HG03354 (cell line): ENCODE results near the gene KAZN.

Experiments
- ATAC-seq: cut with Tn5 transposase; IDR thresholded peaks from one replicate; pipeline ENCODE4 v1.9.1; 2021; ENCODE audit warnings: mild to moderate bottlenecking; ENCODE audit not compliant: unreplicated experiment, poor library complexity, severe bottlenecking

KAZN gene

DNA sequence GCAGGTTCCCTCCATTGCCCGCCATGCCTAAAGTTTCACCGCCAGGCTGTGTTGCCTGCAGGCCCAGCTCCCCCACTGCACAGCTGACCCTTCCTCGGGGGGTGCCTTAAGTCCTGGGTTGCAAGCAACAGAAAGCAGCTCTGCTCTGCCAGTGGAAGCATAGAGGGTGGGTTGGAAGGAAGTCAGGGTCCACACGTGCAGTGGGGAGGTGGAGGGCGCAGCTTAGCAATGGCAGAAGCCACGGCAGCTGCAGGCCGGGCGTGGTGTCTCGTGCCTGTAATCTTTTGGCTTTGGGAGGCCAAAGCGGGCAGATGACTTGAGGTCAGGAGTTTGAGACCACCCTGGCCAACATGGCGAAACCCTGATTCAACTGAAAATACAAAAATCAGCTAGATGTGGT lies 448.8 kb downstream of the KAZN start:
- ATAC-seq = no peak

GRCh38 chr1:15048437-15048980 lies 450.0 kb downstream of the KAZN start:
- ATAC-seq = no peak

- no peak for ATAC-seq
Measured at GRCh38 chr1:15049067-15049466, 450.6 kb downstream of the KAZN start.

DNA sequence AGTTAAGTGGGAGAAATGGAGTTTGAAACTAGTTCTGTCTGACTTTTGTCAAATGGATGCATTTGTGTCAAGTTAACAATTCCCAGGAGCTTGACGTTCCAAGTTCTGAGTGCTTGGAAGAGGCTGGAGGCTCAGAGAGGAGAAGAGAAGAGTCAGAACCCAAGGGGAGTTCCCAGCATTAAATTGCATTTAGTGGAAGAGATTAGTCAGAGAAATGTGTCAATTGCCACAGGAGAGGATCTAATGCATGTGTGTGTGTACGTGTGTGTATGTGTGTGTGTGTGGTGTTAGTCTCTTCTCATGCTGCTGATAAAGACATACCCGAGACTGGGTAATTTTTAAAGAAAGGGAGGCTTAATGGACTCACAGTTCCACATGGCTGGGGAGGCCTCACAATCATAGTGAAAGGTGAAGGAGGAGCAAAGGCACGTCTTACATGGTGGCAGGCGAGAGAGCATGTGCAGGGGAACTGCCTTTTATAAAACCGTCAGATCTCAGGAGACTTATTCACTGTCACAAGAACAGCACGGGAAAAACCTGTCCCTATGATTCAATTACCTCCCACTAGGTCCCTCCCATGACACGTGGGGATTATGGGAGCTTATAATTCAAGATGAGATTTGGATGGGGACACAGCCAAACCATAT lies 453.5 kb downstream of the KAZN start:
- ATAC-seq = no peak

DNA sequence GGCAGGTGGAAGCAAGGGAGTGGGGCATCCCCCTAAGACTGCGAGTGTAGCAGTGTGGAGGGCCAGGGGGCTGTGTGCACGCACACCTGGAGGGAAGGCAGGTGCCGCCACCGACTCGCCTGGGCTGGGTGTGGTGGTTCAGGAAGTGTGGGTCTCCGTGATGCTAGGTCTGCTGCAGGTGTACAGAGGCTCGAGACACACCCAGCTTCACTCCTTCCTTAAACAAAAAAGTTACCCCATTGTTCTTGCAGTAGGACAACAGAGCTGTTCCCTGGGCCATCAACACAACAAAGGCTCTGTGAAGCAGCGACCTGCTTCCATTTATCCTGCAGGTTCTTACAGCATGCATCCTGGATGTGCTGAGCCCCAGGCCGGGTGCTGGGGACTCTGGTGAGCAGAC lies 454.7 kb downstream of the KAZN start:
- no peak for ATAC-seq

DNA sequence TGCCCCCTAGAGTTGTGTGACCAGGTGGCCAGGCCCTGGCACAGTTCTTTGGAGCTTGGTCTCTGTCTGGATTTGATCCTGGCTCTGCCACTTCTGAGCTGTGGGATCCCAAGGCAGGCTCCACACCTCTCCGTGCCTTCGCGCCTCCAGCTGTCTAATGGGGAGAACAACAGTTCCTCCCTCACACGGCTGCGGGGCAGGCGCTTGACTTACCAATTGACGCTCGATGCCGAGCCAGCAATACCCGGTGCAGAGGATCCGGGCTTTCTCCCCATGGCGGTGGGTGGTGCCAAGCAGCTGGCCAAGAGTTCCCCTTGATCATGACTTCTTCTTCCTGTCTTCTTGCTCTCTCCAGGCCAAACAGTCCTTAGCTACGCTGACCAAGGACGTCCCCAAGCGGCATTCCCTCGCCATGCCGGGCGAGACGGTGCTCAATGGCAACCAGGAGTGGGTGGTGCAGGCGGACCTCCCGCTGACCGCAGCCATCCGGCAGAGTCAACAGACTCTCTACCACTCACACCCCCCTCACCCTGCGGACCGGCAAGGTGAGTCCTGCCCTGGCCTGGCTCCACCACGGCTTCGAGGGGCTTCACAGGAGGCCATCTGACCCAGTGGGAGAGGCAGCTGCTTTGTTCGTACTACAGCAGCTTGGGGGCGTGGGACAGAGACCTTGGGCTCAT lies 457.4 kb downstream of the KAZN start:
- ATAC-seq = no peak

DNA sequence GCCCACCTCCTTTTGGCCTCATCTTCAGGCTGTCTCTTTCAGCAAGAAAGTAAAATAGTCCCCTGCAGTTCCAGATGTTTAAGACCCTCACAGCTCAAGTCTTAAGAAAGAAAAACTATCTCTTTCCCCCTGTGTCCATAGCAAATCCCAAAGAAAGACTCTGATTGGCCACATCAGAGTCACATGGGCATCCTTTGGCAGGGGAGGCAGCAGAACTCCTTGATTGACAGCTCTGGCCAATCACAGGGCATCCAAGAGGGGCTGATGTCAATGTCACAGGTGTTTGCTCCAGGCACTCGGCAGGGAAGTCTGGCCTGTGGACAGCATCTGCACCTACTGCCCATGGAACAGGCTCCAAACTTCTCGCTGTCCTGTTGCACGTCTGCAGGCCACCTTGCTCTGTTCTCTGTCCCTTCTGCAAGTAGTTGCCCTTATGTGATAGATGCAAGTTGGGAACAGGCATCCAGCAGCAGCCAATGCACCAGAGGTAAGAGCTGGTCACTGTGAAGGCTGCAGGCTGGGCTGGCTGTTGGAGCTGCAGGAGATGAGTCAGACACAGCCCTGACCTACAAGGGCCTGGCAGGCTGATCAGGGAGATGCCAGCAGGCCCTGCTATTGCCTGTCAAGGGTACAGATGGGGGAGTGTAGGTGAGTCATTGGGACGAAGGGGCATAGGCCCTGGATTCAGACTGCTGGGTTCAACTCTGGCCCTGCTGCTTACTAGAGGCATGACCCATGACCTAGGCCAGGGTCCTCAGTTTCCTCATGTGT lies 458.2 kb downstream of the KAZN start:
- no peak for ATAC-seq

DNA sequence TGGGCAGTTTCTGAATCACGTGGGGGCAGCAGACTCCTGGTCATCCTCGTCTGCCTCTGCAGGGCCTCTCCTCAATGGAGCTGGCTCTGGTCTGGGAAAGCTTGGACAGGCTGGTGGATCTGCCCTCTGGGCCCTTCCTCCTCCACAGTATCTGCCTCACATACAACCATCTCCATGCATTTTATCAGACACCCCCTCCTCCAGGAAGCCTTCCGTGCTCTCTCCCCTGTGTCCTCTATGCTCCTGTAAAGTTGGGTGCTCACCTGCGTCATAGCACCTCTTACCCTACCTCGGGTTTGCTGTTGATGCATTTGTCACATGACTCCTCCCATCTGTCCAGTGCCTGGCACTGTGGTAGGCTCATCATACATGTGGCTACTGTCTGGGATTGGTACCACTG lies 459.3 kb downstream of the KAZN start:
- no peak for ATAC-seq

GRCh38 chr1:15058261-15058660 lies 459.8 kb downstream of the KAZN start:
- no peak for ATAC-seq

DNA sequence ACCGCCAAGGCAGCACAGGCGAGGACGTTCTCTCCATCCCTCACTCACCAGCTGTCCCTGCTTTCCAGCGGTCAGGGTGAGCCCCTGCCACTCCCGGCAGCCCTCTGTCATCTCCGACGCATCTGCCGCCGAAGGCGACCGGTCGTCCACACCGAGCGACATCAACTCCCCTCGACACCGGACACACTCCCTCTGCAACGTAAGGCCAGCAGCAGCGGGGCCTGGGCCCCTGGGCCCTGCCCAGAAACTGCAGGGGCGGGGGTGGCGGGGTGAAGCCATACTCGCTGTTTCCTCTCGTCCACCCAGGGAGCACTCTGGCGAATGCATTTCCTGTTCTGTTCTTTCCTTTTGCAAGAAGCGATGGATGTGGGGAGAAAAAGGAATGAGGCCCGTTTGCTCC lies 461.6 kb downstream of the KAZN start:
- no peak for ATAC-seq

DNA sequence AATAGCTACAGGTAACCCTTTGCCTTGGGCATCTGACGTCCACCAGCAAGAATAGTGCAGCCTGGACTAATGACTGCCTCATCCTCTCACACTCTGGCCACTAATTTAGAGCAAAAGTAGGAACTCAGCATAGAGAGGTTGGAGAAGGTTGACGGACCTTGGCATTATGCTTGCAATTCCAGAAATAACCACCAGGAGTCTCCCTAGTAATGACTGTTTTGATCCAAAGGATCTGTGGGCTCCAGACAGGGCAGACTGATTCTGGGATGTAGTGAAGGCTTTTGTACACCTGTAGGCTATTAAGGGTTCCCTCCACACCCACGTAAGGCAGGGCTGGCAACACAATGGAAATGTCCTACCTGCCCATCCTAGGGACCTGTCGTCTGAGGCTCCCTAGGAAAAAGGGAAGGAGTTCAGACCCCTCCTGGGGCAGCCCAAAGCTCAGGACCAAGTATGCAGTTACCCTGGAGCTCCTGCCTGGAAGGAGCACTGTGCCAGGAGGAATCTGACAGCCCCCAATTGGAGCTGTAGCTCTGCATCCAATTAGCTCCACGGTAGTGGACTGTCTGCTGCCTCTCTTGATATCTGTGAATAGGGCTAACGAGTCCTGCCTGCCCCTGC lies 464.1 kb downstream of the KAZN start:
- ATAC-seq = no peak

GRCh38 chr1:15063346-15063745 lies 464.9 kb downstream of the KAZN start:
- ATAC-seq = no peak

DNA sequence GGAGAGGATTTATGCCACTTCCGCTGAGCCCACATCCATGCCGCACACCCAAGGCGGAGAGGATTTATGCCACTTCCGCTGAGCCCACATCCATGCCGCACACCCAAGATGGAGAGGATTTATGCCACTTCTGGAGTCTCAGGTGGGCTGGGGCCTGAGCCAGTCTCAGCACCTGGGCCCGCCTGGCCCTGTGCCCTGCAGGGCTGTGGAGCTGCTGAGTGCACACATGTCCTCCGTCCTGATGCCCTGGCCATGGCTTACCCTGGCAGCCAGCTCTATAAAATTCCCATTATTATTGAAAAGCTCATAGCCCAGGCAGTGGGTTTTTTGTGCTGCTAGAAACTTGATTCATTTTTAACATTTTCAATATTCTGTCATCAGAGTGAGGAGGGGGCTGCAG lies 465.3 kb downstream of the KAZN start:
- ATAC-seq = no peak

- ATAC-seq = no peak
Measured at GRCh38 chr1:15064217-15064929, 465.9 kb downstream of the KAZN start.

DNA sequence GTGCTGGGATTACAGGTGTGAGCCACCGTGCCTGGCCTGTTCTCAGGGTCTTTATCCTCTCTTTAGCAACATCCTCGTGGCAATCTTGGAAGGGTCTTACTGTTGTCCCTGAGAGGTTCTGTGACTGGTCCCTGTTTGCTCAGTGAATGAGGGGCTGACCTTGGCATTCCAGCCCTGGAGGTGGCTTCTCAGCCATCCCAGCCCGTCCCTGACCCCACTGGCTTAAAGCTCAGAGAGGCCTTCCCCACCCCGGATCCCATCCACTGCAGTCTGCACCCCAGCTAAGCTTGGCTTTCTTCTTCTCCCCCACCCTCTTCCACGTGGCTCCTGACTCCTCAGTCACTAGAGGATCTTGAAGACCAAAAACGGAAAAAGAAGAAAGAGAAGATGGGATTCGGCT lies 466.8 kb downstream of the KAZN start:
- no peak for ATAC-seq

DNA sequence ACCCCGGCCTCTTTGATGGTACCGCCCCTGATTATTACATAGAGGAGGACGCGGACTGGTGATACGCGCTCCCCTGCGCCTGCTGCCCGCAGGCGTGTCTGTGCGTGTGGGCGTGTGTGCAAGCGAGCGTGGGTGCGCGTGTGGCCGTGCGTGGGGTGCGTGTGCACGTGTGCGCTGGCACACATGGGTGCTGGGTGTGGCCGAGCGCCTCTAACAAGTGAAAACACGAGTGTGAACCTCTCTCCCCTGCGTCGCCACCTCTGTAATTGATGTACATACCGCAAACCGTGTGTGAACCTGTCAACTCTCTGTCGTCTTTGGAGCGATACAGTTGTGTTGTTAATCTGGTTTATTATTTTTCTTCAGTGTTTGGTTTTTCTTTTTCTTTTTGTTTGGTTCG lies 467.3 kb downstream of the KAZN start:
- no peak for ATAC-seq

- ATAC-seq = no peak
Measured at GRCh38 chr1:15066191-15066590, 467.7 kb downstream of the KAZN start.

GRCh38 chr1:15067148-15067547 lies 468.7 kb downstream of the KAZN start:
- no peak for ATAC-seq

DNA sequence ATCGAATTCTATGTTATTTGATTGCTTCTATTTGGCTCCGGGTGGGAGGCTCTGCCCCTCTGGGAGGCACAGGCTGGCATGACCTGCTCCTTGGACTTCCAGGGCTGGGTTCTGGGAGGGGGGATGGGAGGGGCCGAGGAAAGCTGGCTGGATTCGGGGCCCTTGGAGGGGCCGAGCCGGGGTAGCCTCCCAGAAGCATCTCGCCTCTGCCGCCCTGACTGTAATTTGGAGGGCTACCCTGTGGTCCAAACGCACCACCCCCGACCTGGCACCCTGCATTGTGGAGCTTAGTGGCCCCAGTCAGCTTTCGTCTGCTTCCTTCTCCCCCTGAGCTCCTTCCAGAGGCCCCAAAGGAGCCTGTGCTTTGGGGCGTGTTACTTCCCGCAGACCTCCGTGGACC lies 469.7 kb downstream of the KAZN start:
- no peak for ATAC-seq

- ATAC-seq = no peak
Measured at GRCh38 chr1:15068997-15069396, 470.5 kb downstream of the KAZN start.
